HS-27A (cell line): ENCODE results near the gene ZNF396.
A peak's percentile ranks its signal among the peaks of the same experiment; 100 is the strongest.

Source experiments
- DNase-seq: peaks from one replicate; pipeline ENCODE4 v3.0.0-alpha.2; 2012; ENCODE audit warnings: low read depth, missing footprints

The ZNF396 gene

GRCh38 chr18:35376742-35377695, at the start of gene ZNF396:
TSS of gene ZNF396 (minus strand) at chr18:35377337. CDS start at chr18:35374292, 3,045 bp downstream.
- DNase-seq: no peak

- no peak for DNase-seq
Measured at GRCh38 chr18:35426786-35427185, 49.6 kb upstream of the ZNF396 start.

GRCh38 chr18:35424356-35424755, 47.2 kb upstream of the ZNF396 start:
- no peak for DNase-seq

GRCh38 chr18:35422237-35422636, 45.1 kb upstream of the ZNF396 start:
- no peak for DNase-seq

GRCh38 chr18:35418610-35419009, 41.5 kb upstream of the ZNF396 start:
- no peak for DNase-seq

- no peak for DNase-seq
Measured at GRCh38 chr18:35417223-35417622, 40.1 kb upstream of the ZNF396 start.

- DNase-seq: no peak
Measured at GRCh38 chr18:35415511-35416073, 38.5 kb upstream of the ZNF396 start.

- DNase-seq: no peak
Measured at GRCh38 chr18:35413163-35413511, 36.0 kb upstream of the ZNF396 start.

- no peak for DNase-seq
Measured at GRCh38 chr18:35411625-35412351, 34.7 kb upstream of the ZNF396 start.

- no peak for DNase-seq
Measured at GRCh38 chr18:35410561-35410960, 33.4 kb upstream of the ZNF396 start.

- DNase-seq: no peak
Measured at GRCh38 chr18:35409911-35410310, 32.8 kb upstream of the ZNF396 start.

- no peak for DNase-seq
Measured at GRCh38 chr18:35408843-35409261, 31.7 kb upstream of the ZNF396 start.

GRCh38 chr18:35407871-35408481, 30.8 kb upstream of the ZNF396 start:
- DNase-seq: peak; percentile 58

GRCh38 chr18:35406666-35407065, 29.5 kb upstream of the ZNF396 start:
- DNase-seq: no peak

GRCh38 chr18:35397976-35398375, 20.8 kb upstream of the ZNF396 start:
- DNase-seq: no peak

- DNase-seq: no peak
Measured at GRCh38 chr18:35393716-35394115, 16.6 kb upstream of the ZNF396 start.

GRCh38 chr18:35392375-35392774, 15.2 kb upstream of the ZNF396 start:
- DNase-seq: no peak

- no peak for DNase-seq
Measured at GRCh38 chr18:35390951-35391700, 14.0 kb upstream of the ZNF396 start.

- peak; percentile 61 for DNase-seq
Measured at GRCh38 chr18:35389095-35389618, 12.0 kb upstream of the ZNF396 start.

GRCh38 chr18:35387152-35387571, 10.0 kb upstream of the ZNF396 start:
- DNase-seq: peak; percentile 39

GRCh38 chr18:35386600-35387100, 9.5 kb upstream of the ZNF396 start:
- DNase-seq: peak; percentile 54
